Measurements from ENCODE around the gene ZC3H11A.
"Not testable (repeated sequence)": the region's sequence is repeated elsewhere in the genome, so short reads cannot be mapped to it uniquely, and the experiment has no call there.

Gene ZC3H11A
- total RNA-seq = 0 to 1.9 (median 1.0) reads per million in 18 experiments

DNA sequence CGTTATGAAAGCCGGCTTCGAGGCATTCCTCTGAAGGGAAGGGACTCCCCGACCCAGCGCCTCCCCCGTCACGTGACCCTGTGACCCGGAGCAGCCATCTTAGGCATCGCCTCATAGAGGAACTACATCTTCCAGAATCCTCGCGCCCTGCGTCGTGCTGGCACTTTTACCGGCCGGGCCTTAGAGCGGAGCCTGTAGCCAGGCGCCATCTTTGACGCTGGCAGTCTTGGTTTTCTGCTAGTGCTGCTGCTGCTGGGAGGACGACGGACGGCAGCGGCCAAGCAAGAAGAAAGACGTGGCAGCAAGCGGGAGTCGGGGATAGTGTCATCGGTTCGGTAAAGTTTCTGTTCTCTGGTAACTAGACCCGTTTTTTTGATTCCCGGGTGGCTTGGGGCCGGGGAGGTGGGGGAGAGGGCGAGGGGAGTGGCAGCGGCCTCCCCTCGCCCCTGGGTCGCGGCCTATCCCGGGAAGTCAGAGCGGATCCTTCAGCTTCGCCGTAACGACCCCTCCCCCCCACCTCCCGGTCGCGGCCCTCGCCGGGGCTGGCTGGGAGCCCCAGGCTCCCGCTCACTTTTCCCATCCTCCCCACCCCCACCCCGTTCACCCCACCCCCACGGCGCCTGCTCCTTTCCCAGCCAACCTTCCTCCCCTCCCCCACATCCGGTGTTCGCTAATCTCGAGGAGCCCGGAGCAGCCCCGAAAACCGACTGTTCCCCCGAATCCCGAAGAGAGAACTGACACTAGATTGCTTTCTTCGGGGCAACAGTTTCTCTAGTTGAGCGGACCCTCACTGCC lies at the start of gene ZC3H11A, which contains the start of gene ZBED6:
Gene ZC3H11A (plus strand): TSS at position 183 of the 795 bp plus-strand sequence. CDS start 21,448 bp downstream, outside the sequence.
Gene ZBED6 (plus strand): TSS at position 183 of the 795 bp plus-strand sequence. CDS start 1,900 bp downstream, outside the sequence.
- DNase-seq = peak; percentile 100

- DNase-seq = no peak
These were observed 49.1 kb upstream of the ZC3H11A start for GRCh38 chr1:203746281-203746680.

DNA sequence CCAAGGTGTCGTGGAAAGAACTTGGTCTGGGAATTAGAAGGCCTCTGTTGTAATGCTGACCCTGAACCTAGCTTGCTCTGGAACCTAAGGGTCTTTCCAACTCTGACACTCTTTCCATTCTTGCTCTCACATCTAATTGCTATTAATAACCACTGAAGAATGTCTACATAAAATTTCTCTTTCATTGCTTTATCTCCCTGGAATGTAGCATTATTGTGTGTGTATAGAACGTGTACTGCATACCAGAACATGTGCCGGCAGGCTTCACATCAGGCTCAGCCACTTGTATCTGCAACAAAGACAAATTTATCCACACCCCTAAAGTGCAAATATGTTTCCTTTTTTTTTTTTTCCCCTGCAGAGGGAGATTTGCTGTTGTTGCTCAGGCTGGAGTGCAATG lies 44.4 kb upstream of the ZC3H11A start:
- DNase-seq = no peak

DNA sequence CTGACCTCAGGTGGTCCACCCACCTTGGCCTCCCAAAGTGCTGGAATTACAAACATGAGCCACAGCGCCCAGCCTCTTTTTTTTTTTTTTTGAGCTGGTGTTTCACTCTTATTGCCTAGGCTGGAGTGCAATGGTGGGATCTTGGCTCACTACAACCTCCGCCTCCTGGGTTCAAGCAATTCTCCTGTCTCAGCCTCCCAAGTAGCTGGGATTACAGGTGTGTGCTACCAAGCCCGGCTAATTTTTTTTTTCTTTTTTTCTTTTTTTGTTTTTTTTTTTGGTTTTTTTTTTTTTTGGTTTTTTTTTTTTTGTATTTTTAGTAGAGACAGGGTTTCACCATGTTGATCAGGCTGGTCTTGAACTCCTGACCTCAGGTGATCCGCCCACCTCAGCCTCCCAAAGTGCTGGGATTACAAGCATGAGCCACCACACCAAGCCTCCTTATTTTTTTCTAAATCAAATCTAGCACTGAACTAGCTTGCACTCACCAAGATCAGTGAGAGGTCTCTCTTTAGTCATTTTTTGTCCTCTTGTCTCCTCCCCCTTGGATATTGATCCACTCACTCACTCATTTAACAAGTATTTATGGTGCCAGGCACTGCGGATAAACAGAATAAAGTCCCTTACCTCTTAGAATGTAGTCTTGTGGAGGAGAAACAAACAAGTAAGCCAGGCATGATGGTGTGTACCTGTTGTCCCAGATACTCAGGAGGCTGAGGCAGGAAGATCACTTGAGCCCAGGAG lies 43.6 kb upstream of the ZC3H11A start:
- DNase-seq = not testable (repeated sequence)

- no peak for DNase-seq
These were observed 41.0 kb upstream of the ZC3H11A start for GRCh38 chr1:203754455-203754864.

DNA sequence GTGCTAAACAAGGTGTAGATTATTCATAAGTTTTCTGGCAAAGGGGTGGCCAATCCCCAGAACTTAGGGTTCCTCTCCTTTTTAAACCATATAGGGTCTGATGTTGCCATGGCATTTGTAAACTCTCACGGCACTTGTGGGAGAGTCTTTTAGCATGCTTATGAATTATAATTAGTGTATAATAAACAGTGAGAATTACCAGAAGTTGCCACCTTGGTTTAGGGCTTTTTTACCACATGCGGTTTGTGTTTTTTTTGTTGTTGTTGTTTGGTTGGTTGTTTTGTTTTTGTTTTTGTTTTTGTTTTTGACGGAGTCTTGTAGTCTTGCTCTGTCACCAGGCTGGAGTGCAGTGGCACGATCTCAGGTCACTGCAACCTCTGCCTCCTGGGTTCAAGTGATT lies 39.4 kb upstream of the ZC3H11A start:
- no peak for DNase-seq

GRCh38 chr1:203758749-203759148 lies 36.7 kb upstream of the ZC3H11A start:
- DNase-seq = not testable (repeated sequence)

DNA sequence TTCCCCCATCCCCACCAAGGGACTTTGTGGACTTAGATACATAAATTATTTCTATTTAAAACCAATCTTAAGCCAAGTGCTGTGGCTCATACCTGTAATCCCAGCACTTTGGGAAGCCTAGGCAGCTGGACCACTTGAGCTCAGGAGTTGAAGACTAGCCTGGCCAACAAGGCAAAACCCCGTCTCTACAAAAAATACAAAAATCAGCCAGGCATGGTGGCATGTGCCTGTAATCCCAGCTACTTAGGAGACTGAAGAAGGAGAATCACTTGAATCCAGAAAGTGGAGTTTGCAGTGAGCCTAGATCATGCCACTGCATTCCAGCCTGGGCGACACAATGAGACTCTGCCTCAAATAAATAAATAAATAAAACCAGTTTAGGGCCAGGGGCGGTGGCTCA lies 34.9 kb upstream of the ZC3H11A start:
- DNase-seq = no peak

GRCh38 chr1:203761958-203762357 lies 33.5 kb upstream of the ZC3H11A start:
- DNase-seq = not testable (repeated sequence)

DNA sequence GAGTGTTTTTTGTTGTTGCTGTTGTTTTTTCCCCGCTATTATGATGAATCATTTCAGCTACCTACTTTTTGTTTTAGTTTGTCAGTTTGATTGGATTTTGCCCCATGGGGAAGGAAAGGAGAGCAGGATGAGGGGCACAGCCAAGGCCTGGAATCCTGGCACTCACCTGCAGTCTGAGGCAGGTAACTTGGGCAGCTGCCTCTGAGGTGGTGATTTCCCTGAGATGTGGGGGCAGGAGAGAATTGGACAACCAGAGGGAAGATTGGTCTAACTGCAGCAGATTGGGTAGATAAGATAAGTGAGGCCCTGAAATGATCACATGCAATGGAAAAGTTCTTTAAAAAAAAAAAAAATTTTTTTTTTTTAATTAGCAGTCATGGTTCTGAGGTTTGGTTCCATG lies 31.9 kb upstream of the ZC3H11A start:
- no peak for DNase-seq

GRCh38 chr1:203764105-203765028 lies 31.1 kb upstream of the ZC3H11A start:
- DNase-seq = no peak

- DNase-seq = no peak
These were observed 30.2 kb upstream of the ZC3H11A start, which contains the start of gene LAX1 for GRCh38 chr1:203765029-203765837. Gene LAX1 (plus strand): TSS chr1:203765183. CDS start chr1:203765566, 383 bp downstream.

DNA sequence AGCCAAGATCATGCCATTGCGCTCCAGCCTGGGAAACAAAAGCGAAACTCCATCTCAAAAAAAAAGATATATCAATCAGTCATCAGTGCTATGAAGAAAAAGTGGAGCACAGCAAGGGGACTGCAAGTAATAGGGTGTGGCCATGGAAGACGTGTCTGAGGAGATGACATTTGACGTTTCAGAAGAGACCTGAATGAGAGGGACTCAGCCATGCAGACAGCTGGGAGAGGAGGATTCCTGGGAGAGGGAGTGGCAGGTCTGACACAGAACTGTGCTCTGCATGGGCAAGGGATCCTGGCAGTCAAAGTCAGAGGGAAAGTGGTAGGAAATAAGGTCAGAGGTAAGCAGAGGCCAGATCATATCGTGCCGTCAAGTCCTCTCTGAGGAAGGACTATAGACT lies 27.2 kb upstream of the ZC3H11A start:
- no peak for DNase-seq

- peak; percentile 93 for DNase-seq
These were observed 25.7 kb upstream of the ZC3H11A start for GRCh38 chr1:203769505-203770343.

- no peak for DNase-seq
These were observed 23.5 kb upstream of the ZC3H11A start for GRCh38 chr1:203771901-203772301.

DNA sequence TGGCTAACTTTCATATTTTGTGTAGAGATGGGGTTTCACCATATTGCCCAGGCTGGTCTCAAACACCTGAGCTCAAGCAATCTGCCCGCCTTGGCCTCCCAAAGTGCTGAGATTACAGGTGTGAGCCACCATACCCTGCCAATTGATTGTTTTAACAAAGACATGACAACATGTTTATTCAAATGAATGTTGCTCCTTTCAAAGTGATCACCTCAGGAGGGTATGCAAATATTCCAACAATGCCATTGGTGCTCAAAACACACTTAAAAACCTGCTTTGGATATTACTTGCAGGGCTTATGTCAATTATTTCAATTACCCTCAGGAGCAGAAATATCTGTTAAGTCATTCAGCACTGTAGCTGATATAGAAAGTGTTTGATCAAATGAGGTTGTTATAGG lies 22.6 kb upstream of the ZC3H11A start:
- no peak for DNase-seq

DNA sequence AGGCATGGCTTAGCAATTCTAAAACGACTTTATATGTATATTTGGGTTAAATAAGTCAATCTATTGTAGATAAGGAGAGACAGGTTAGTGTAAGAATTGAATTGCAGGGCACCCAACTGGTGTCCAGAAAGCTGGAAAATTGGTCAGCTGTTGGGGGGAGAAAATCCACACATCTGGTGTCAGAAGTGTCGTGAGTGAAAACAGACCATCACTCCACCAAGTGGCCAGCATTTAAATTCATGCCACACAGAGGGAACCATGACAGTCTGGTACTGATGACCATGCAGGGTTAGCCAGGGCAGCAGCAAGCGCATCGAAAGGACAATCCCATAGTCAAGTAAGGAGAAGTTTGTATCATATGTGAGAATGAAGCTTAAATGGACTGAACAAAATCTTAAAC lies 18.8 kb upstream of the ZC3H11A start:
- DNase-seq = no peak

GRCh38 chr1:203777596-203777995 lies 17.8 kb upstream of the ZC3H11A start:
- no peak for DNase-seq

GRCh38 chr1:203778146-203778545 lies 17.3 kb upstream of the ZC3H11A start:
- no peak for DNase-seq

DNA sequence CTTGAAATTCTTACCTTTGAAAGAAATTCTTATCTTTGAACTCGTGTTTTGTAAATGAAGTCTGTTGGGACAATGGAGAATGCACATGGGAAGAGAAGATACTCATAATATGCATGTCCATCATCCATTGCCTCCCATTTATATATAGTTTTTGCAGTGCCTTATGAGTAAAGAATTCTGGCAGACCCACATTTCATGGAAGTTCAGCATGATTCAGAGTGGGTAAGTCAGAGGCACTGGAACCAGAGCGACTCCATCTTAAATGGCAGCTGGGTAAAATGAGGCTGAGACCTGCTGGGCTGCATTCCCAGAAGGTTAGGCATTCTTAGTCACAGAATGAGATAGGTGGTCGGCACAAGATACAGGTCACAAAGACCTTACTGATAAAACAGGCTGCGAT lies 16.6 kb upstream of the ZC3H11A start:
- DNase-seq = no peak

GRCh38 chr1:203781962-203782361 lies 13.5 kb upstream of the ZC3H11A start:
- DNase-seq = no peak

All from inflammatory macrophage (primary cell).